ENCODE results near the gene TAOK2. TPM values are rescaled to one million over a fixed set of nuclear protein-coding genes. Genes with fewer than 3 reads are reported as not detected.

The TAOK2 gene
- total RNA-seq, 3 donors from 2014 or later = 46.6 to 53.4 (median 50.5) TPM

- intact Hi-C loops (cut with DNase I, micrococcal nuclease) = no loop called here
- no peak for DNase-seq
- TF ChIP-seq, protein P1, sequence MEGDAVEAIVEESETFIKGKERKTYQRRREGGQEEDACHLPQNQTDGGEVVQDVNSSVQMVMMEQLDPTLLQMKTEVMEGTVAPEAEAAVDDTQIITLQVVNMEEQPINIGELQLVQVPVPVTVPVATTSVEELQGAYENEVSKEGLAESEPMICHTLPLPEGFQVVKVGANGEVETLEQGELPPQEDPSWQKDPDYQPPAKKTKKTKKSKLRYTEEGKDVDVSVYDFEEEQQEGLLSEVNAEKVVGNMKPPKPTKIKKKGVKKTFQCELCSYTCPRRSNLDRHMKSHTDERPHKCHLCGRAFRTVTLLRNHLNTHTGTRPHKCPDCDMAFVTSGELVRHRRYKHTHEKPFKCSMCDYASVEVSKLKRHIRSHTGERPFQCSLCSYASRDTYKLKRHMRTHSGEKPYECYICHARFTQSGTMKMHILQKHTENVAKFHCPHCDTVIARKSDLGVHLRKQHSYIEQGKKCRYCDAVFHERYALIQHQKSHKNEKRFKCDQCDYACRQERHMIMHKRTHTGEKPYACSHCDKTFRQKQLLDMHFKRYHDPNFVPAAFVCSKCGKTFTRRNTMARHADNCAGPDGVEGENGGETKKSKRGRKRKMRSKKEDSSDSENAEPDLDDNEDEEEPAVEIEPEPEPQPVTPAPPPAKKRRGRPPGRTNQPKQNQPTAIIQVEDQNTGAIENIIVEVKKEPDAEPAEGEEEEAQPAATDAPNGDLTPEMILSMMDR (IDR thresholded peaks at IDR 0.05) = no peak
- H3K4me1 ChIP-seq (ENCODE audit: low read depth) = peaks cover 4% of the 10 kb centered on the region
- no peak overlapping the region for H3K4me3 ChIP-seq
- H3K9me3 ChIP-seq = no peaks in the 10 kb centered on the region
- H3K36me3 ChIP-seq (ENCODE audit: low read depth) = no peaks in the 10 kb centered on the region
- ATAC-seq = no peak
These were observed 45.1 kb downstream of the TAOK2 start for GRCh38 chr16:30018731-30019158.

GRCh38 chr16:30022887-30023286 is 49.2 kb downstream of the TAOK2 start, which contains the start of gene C16orf92:
Gene C16orf92, plus strand, starts transcription at chr16:30023198. Its CDS starts 143 bp downstream, at chr16:30023341.
- no peak within 1 kb of the TSS for H3K4me3 ChIP-seq
- ATAC-seq (no peak), DNase-seq (no peak)
- intact Hi-C loops (cut with DNase I, micrococcal nuclease) = loop anchor here in 1 of 2 donors (10.0 kb wide), 1 partner anchor 318 kb away; no protein-coding TSS in a partner anchor
- no peaks in the 10 kb centered on the region for H3K9me3 ChIP-seq
- no peaks in the 10 kb centered on the region for H3K36me3 ChIP-seq (ENCODE audit: low read depth)
- TF ChIP-seq, protein P1 (IDR thresholded peaks at IDR 0.05) = no peak
- H3K4me1 ChIP-seq (ENCODE audit: low read depth) = peaks cover 4% of the 10 kb centered on the region

DNA sequence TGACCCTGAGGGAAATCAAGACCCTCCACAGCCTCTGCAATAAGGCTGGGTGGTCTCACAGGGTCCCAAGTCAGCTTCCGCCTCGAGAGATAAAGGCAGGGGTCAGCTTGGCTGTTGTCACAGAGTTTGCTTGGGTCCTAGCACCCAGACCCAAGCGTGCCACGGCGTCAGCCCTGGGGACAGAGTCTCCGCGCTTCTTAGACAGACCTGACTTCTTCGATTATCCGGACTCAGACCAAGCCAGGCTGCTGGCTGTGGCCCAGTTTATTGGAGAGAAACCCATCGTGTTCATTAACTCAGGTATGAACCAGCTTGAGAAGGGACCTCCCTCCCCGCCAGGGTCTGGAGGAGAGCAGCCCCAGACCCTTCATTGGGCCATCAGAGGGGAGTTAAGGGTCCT is 49.9 kb downstream of the TAOK2 start:
- H3K4me1 ChIP-seq (ENCODE audit: low read depth) = peaks cover 4% of the 10 kb centered on the region
- intact Hi-C loops (cut with DNase I, micrococcal nuclease) = loop anchor here in 1 of 2 donors (10.0 kb wide), 1 partner anchor 319 kb away; no protein-coding TSS in a partner anchor
- no peak for DNase-seq
- no peak for ATAC-seq
- TF ChIP-seq, protein P1 (IDR thresholded peaks at IDR 0.05) = no peak
- H3K36me3 ChIP-seq (ENCODE audit: low read depth) = no peaks in the 10 kb centered on the region
- no peaks in the 10 kb centered on the region for H3K9me3 ChIP-seq
- no peak overlapping the region for H3K4me3 ChIP-seq

- TF ChIP-seq, protein P1 (IDR thresholded peaks at IDR 0.05) = no peak
- no peaks in the 10 kb centered on the region for H3K36me3 ChIP-seq (ENCODE audit: low read depth)
- H3K4me1 ChIP-seq (ENCODE audit: low read depth) = peaks cover 4% of the 10 kb centered on the region
- no peaks in the 10 kb centered on the region for H3K9me3 ChIP-seq
- no peak overlapping the region for H3K4me3 ChIP-seq
- DNase-seq = no peak
- intact Hi-C loops (cut with DNase I, micrococcal nuclease) = loop anchor here in 1 of 2 donors (10.0 kb wide), 1 partner anchor 320 kb away; no protein-coding TSS in a partner anchor
- ATAC-seq = no peak
These were observed 50.8 kb downstream of the TAOK2 start for GRCh38 chr16:30024451-30024850.

GRCh38 chr16:30025156-30025555 is 51.5 kb downstream of the TAOK2 start:
- H3K4me3 ChIP-seq = no peak overlapping the region
- TF ChIP-seq, protein P1 (IDR thresholded peaks at IDR 0.05) = no peak
- intact Hi-C loops (cut with DNase I, micrococcal nuclease) = loop anchor here in 1 of 2 donors (10.0 kb wide), 1 partner anchor 320 kb away; no protein-coding TSS in a partner anchor
- no peaks in the 10 kb centered on the region for H3K36me3 ChIP-seq (ENCODE audit: low read depth)
- ATAC-seq (no peak), DNase-seq (no peak)
- no peaks in the 10 kb centered on the region for H3K9me3 ChIP-seq
- peaks cover 4% of the 10 kb centered on the region for H3K4me1 ChIP-seq (ENCODE audit: low read depth)
